ENCODE results near the gene GAN. TPM values are rescaled to one million over a fixed set of nuclear protein-coding genes. Genes with fewer than 3 reads are reported as not detected.

Gene GAN
- total RNA-seq, 1 experiment from 2014 or later = 4.0 TPM

DNA sequence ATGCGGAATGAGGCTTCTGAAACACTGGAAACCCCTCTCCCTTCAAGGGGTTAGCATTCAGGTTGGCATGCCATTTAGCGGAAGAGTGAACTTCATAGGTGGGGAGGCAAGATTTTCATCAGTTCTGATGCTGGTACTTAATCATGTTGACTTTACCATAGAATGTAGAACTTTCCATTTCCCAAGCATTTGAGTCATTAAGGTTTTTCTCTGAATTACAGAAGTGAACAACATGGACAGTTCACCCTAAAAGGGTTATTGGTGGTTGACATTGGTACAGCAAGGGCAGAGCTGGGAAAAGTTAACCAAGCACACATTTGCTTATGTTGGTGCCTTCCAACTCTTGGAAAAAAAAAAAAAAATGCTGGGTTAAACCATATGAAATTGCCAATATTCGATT is 39.1 kb downstream of the GAN start:
- no peak for DNase-seq (ENCODE audit: low spot score)

- no peak for DNase-seq (ENCODE audit: low spot score)
These were observed 43.0 kb downstream of the GAN start for GRCh38 chr16:81357711-81358260.

DNA sequence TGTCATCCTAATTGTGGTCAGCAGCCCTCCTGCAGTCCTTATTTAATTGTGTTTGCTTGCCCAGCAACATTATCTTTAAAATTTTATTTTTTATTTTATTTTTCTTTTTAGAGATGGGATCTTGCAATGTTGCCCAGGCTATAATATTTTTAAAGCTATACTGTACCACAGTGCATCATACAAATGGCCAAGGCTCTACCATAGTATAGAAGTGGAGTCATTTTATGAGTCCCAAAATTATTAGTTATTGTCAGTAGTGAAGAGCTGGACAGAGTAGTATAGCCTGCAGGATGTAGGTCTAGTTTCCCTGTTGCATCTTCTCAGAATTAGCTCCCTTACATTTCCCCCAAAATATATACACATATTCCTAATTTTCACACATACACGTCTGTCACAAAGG is 44.1 kb downstream of the GAN start:
- DNase-seq (ENCODE audit: low spot score) = no peak

DNA sequence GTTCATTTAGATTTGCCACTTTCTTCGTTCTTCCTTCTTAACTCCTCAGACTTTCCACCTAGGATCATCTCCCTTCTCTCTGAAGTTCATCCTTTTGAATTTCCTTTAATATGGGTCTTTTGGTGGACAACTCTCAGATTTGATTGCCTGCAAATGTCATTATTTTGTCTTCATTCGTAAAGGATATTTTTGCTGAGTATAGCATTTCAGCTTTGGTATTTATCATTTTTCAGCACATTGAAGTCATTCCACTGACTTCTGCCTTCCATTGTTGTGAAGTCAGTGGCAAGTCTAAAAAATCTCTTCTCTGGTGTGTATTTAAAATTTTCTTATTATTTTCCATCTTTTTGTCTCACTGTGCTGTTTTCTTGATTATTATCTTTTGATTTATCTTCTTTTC is 45.4 kb downstream of the GAN start:
- DNase-seq (ENCODE audit: low spot score) = no peak

DNA sequence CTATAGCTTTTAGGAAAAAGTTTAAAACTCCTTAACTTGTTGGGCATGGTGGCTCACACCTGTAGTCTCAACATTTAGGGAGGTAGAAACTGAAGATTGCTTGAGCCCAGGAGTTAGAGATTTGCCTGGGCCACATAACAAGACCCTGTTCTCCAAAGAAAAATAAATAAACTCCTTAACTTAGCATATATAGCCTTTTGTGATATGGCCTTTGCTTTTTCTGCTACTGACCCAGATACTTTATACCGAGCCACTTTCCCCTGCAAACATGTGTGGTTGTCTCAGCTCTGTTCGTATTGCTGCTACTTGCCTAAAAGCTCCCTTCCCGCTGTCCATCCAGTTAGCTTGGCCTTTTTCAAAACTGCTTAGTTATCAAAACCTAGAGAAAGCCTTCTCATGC is 51.0 kb downstream of the GAN start:
- no peak for DNase-seq (ENCODE audit: low spot score)

DNA sequence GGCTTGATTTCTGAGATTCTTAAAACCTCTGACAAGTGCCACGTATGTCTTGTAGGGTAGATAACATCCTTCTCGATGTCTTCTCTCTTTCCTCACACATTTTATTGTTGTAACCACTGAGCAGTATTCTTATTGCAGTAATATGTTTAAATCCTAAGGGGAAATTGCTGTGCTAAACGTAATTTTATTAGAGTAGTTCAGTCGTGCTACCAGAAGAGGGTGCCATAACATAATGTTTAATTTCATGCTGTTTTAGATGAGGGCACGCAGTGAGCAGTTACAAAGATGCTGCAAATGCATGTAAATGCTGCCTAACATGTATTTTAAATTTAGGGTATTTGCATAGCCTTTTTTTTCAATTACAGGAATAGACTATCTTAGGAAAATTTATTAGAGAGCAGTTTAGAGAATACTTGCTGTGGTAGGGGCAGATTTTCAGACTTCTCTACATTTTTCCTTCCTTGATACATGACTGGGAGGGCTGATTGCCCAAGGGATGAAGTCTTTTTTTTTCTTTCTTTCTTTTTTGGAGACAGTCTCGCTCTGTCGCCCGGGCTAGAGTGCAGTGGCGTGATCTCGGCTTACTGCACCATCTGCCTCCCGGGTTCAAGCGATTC is 51.7 kb downstream of the GAN start:
- peak; percentile 36 for DNase-seq (ENCODE audit: low spot score)

GRCh38 chr16:81367821-81368220 is 53.1 kb downstream of the GAN start:
- no peak for DNase-seq (ENCODE audit: low spot score)

DNA sequence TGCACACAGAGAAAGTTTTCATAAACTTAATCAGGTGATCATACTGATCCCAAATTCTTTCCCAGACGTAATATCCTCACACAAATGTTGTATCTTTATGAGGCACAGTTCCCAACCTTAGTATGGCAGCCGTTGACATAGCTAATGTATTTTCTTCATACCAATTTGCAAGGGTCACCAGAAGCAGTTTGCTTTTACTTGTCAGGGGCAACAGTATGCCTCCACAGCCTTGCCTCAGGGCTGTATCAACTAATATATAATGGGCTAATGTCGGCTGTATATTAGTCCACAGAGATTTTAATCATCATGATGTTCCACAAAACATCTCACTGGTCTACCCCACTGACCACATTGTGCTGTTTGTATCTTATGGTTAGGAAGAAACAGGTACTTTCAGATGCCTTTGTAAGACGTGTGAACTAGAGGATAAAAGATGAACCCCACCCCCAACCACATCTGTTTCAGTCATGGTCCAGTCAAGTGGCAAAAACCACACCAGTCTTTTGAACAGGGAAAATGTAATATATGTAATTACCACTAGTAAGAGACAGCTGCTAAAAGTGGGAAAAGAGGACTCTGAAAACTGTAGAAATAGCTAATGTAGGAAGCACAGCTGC is 55.2 kb downstream of the GAN start:
- DNase-seq (ENCODE audit: low spot score) = no peak

GRCh38 chr16:81371106-81371505 is 56.3 kb downstream of the GAN start:
- no peak for DNase-seq (ENCODE audit: low spot score)

GRCh38 chr16:81374550-81374949 is 59.8 kb downstream of the GAN start:
- DNase-seq (ENCODE audit: low spot score) = no peak

DNA sequence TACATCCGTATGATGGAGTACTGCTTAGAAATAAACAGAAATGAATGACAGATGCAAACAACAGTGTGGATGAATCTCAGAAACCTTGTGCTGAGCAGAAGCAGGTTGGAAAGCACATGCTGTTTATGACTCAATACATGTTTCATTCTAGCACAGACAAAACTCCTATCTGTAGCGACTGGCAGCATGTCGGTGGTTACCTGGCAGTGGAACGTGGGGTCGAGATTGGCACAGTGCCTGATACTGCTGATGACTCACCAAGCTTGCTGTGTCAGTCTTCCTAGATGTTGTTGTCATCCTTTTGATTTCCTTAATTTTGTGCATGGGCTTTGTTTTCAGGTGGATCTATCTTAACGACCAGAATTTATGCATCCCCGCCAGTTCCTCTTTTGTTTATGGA is 62.1 kb downstream of the GAN start:
- DNase-seq (ENCODE audit: low spot score) = no peak

DNA sequence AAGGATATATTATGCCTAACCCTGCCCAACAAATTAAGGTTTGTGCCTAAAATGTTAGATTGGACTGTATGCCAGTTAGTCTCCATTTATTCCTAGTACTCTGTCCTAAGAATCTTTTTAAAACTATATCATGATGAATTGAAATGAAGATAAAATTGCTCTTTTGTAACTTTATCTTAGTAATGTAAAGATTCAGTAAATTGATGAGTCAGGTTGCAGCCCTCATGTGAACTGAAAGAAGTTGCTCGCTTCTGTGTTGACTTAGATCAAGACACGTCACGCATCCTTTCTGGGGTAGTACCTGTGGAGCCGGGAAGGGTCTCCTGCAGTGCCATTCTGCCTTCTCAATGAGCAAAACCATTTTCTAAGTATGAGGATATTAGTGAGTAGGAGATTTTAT is 63.3 kb downstream of the GAN start:
- DNase-seq (ENCODE audit: low spot score) = no peak

DNA sequence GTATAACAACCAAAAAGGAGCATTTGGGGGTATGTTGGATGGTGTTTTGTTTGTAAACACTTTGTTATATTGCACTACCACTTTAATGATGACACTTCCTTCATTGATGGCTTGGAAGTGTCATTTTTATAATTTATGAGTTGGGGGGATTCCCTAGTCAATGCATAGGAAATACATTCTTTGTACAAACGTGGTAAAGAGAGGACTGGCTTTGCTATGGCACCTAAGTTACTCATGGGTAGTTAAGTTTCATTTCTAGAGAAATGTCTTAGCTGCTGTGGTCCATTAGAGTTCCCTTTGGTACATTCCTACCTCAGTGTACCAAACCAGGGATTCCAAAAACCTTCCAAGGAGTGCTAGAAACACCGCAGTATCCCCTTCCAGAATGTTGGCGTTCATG is 66.2 kb downstream of the GAN start:
- no peak for DNase-seq (ENCODE audit: low spot score)

GRCh38 chr16:81384006-81384405 is 69.2 kb downstream of the GAN start:
- no peak for DNase-seq (ENCODE audit: low spot score)

GRCh38 chr16:81385031-81385756 is 70.4 kb downstream of the GAN start:
- no peak for DNase-seq (ENCODE audit: low spot score)

- no peak for DNase-seq (ENCODE audit: low spot score)
These were observed 73.6 kb downstream of the GAN start for GRCh38 chr16:81388357-81388756.

DNA sequence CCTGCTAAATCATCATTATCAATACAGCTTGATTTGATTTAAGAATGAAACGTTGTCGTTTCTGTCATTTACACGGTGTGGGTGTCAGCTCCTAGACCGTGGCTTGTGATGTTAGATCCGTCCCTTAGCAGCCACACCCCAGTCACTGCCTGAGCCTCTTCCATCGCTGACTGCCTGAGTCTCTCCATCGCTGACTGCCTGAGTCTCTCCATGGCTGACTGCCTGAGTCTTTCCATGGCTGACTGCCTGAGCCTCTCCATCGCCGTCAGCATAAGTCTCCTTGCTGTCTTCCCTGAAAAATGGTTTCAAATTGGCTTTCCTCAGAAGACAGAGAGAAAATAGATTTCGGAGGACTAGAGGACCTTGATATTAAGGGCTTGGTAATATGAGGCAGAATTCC is 76.1 kb downstream of the GAN start:
- no peak for DNase-seq (ENCODE audit: low spot score)

- no peak for DNase-seq (ENCODE audit: low spot score)
These were observed 77.2 kb downstream of the GAN start for GRCh38 chr16:81392011-81392410.

GRCh38 chr16:81394416-81394815 is 79.7 kb downstream of the GAN start:
- no peak for DNase-seq (ENCODE audit: low spot score)

- DNase-seq (ENCODE audit: low spot score) = no peak
These were observed 80.3 kb downstream of the GAN start for GRCh38 chr16:81394966-81395655.

DNA sequence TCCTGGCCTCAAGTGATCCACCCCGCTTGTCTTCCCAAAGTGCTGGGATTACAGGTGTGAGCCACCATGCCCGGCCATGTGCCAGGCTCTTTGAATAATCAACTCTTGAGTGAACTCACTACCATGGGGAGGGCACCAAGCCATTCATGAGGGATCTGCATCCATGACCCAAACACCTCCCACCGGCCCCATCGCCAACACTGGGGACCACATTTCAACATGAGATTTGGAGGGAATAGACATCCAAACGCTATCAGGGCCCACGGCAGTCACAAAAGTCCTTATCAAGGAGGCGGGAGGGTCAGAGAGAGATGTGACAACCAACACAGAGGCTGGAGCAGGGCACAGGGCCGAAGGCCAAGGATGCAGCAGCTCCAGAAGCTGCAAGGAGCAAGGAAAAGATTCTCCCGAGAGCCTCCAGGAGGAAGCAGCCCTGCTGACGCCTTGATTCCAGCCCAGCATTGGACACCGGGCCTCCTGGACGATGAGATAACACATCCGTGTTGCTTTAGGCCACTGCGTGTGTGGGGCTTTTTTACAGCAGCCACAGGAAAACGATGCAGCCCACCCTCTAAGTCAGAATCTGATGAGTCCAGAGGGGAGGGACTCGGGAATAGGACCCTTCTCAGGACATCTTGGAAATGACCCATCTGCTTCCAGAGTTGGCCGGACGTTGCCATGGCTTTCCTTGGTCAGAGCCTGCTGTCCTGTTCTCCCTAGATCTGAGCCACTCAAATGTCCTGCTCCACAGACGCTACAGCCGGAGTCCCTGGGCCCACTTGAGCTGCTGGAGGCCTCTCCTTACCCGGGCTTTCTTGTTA is 82.5 kb downstream of the GAN start:
- DNase-seq (ENCODE audit: low spot score) = no peak

All from H4 (cell line).